DND-41 (cell line): Measurements from ENCODE around the gene SLC8A2.
"Not testable (repeated sequence)": the region's sequence is repeated elsewhere in the genome, so short reads cannot be mapped to it uniquely, and the experiment has no call there.

ENCODE experiments used
- ATAC-seq: fragments of 200-7000 bp; cut with Tn5 transposase; 3 replicates; pipeline ENCODE4 v1.9.1; 2021; ENCODE audit warnings: low read depth; ENCODE audit not compliant: insufficient read depth
- DNase-seq: peaks from one replicate; pipeline ENCODE4 v3.0.0-alpha.2; 2020
- H2AFZ ChIP-seq: 2 replicates; pipeline ENCODE4 v1.6.0; 2012; ENCODE audit warnings: low read depth, low read length
- H3K27ac ChIP-seq: 2 replicates; pipeline ENCODE4 v1.5.1; 2012; ENCODE audit warnings: low read length, inconsistent platforms
- H3K27me3 ChIP-seq: fragments of 200-600 bp; sonication (generic); 2 replicates; pipeline ENCODE4 v1.6.0; 2012; ENCODE audit warnings: low read length, mild to moderate bottlenecking, inconsistent platforms; ENCODE audit not compliant: insufficient read depth, poor library complexity
- H3K36me3 ChIP-seq: 2 replicates; pipeline ENCODE4 v1.5.1; 2012; ENCODE audit warnings: low read length, inconsistent platforms; ENCODE audit not compliant: insufficient read depth
- H3K4me1 ChIP-seq: 2 replicates; pipeline ENCODE4 v1.5.1; 2012; ENCODE audit warnings: mild to moderate bottlenecking, low read length; ENCODE audit not compliant: insufficient read depth
- H3K4me2 ChIP-seq: 2 replicates; pipeline ENCODE4 v1.6.0; 2012; ENCODE audit warnings: mild to moderate bottlenecking, moderate library complexity, low read length, inconsistent platforms; ENCODE audit not compliant: insufficient read depth
- H3K4me3 ChIP-seq, 2 experiments: fragments of 200-600 bp in 1 of 2; shearing (Covaris generic) in 1 of 2; 2 replicates each; pipeline ENCODE4 v1.5.1; 2012 to 2016; ENCODE audit warnings: inconsistent platforms in 2 of 2, low read length in 2 of 2, mild to moderate bottlenecking in 2 of 2, low read depth in 1 of 2, moderate library complexity in 1 of 2
- H3K79me2 ChIP-seq: 2 replicates; pipeline ENCODE4 v1.6.0; 2012; ENCODE audit warnings: low read length, inconsistent platforms; ENCODE audit not compliant: insufficient read depth
- H3K9ac ChIP-seq: 2 replicates; pipeline ENCODE4 v1.6.0; 2012; ENCODE audit warnings: low read depth, mild to moderate bottlenecking, inconsistent platforms, low read length, moderate library complexity
- H3K9me3 ChIP-seq: 2 replicates; pipeline ENCODE4 v1.5.1; 2012; ENCODE audit warnings: low read length, moderate library complexity, mild to moderate bottlenecking, inconsistent platforms; ENCODE audit not compliant: insufficient read depth, severe bottlenecking
- H4K20me1 ChIP-seq: 2 replicates; pipeline ENCODE4 v1.6.0; 2012; ENCODE audit warnings: low read length; ENCODE audit not compliant: insufficient read depth
- CTCF ChIP-seq: IDR thresholded peaks from 2 replicates; pipeline ENCODE4 v1.5.1; 2012; ENCODE audit warnings: borderline replicate concordance, low read length, moderate library complexity, mild to moderate bottlenecking; ENCODE audit not compliant: poor library complexity, severe bottlenecking; ENCODE audit errors: extremely low read depth
- EZH2 ChIP-seq: IDR thresholded peaks from 3 replicates; pipeline ENCODE4 v1.6.1; 2012; ENCODE audit warnings: borderline replicate concordance, low read depth, mild to moderate bottlenecking, moderate library complexity, low read length, inconsistent platforms; ENCODE audit not compliant: severe bottlenecking

Gene SLC8A2

GRCh38 chr19:47486900-47487299 is 15.2 kb upstream of the SLC8A2 start:
- Histone ChIP-seq H3K79me2 (peaks cover 7% of the 10 kb centered on the region; the same call in 1 of the 2 replicates), H3K4me1 (peaks cover 32% of the 10 kb centered on the region), H2AFZ (no peak overlapping the region), H3K27ac (peak overlapping the region; percentile 16; the same call in 1 of the 2 replicates), H3K9ac (no peak overlapping the region), H3K4me3 (no peak overlapping the region), H3K9me3 (no peaks in the 10 kb centered on the region), H3K36me3 (peaks cover 48% of the 10 kb centered on the region), H3K27me3 (no peaks in the 10 kb centered on the region), H3K4me2 (no peak overlapping the region), H4K20me1 (peaks cover 9% of the 10 kb centered on the region; the same call in 1 of the 2 replicates)
- TF ChIP-seq CTCF (no peak), EZH2 (no peak)
- peak; percentile 54 for ATAC-seq
- DNase-seq = peak; percentile 57

- H2AFZ ChIP-seq, H3K79me2 ChIP-seq, H3K4me2 ChIP-seq, DNase-seq, H3K4me3 ChIP-seq, H4K20me1 ChIP-seq, H3K27ac ChIP-seq, ATAC-seq, H3K9me3 ChIP-seq, H3K9ac ChIP-seq, H3K27me3 ChIP-seq: not testable (repeated sequence)
- peaks cover 41% of the 10 kb centered on the region for H3K36me3 ChIP-seq
- H3K4me1 ChIP-seq = peaks cover 32% of the 10 kb centered on the region
These were observed 14.5 kb upstream of the SLC8A2 start for GRCh38 chr19:47486220-47486619.

GRCh38 chr19:47485210-47485609 is 13.5 kb upstream of the SLC8A2 start:
- peak overlapping the region; percentile 89; the same call in 1 of the 2 replicates for H2AFZ ChIP-seq
- DNase-seq (peak; percentile 28), ATAC-seq (no peak)
- TF ChIP-seq EZH2 = no peak
- TF ChIP-seq CTCF = no peak
- H3K36me3 ChIP-seq = peaks cover 31% of the 10 kb centered on the region
- no peaks in the 10 kb centered on the region for H3K27me3 ChIP-seq
- peak overlapping the region; percentile 88 for H3K27ac ChIP-seq
- H3K9ac ChIP-seq = peak overlapping the region; percentile 69
- peak overlapping the region; percentile 65 for H3K4me2 ChIP-seq
- no peaks in the 10 kb centered on the region for H3K9me3 ChIP-seq
- H4K20me1 ChIP-seq = no peaks in the 10 kb centered on the region
- peak overlapping the region; percentile 47 to 67; a peak in 3 of 4 replicates for H3K4me3 ChIP-seq
- peaks cover 32% of the 10 kb centered on the region for H3K4me1 ChIP-seq
- H3K79me2 ChIP-seq = peaks cover 7% of the 10 kb centered on the region; the same call in 1 of the 2 replicates

GRCh38 chr19:47483800-47484690 is 12.4 kb upstream of the SLC8A2 start, which contains the start of gene KPTN:
Gene KPTN, minus strand, starts transcription at chr19:47484219. Its CDS starts 59 bp downstream, at chr19:47484160.
- Histone ChIP-seq H3K27ac (peak within 1 kb of the TSS; percentile 88), H3K36me3 (peaks cover 19% of the 10 kb centered on the region), H3K79me2 (peaks cover 7% of the 10 kb centered on the region; the same call in 1 of the 2 replicates), H3K9ac (peak within 1 kb of the TSS; percentile 69), H3K4me2 (peak within 1 kb of the TSS; percentile 65), H3K4me1 (peaks cover 32% of the 10 kb centered on the region), H3K9me3 (no peaks in the 10 kb centered on the region), H2AFZ (peak within 1 kb of the TSS; percentile 89), H4K20me1 (no peaks in the 10 kb centered on the region), H3K4me3 (peak within 1 kb of the TSS; percentile 47 to 67), H3K27me3 (no peaks in the 10 kb centered on the region)
- peak; percentile 79 for ATAC-seq
- DNase-seq = peak; percentile 90
- TF ChIP-seq CTCF (peak; percentile 100), EZH2 (no peak)
